Natural killer cell (primary cell): ENCODE measurements around the gene ZC3H4. TPM values are rescaled to one million over a fixed set of nuclear protein-coding genes. Genes with fewer than 3 reads are reported as not detected.

Experiments used
- ATAC-seq, 3 donors: fragments of 150-1000 bp in 2 of 3; fragments of 200-7000 bp in 1 of 3; cut with Tn5 transposase; 1 replicate in 1 of 3; 2 replicates in 2 of 3; pipeline ENCODE4 v1.10.0; 2021; ENCODE audit warnings: mild to moderate bottlenecking in 2 of 3, moderate library complexity in 2 of 3
- DNase-seq, 2 donors: peaks; one replicate each; pipeline versions ENCODE4 v3.0.0 to v3.0.0-alpha.2; 2013 to 2021; ENCODE audit warnings: mixed read lengths in 1 of 2
- H3K27ac ChIP-seq: one replicate; pipeline ENCODE4 v1.5.1; 2013; ENCODE audit warnings: mild to moderate bottlenecking, low read length
- H3K27me3 ChIP-seq: one replicate; pipeline ENCODE4 v1.6.1; 2013; ENCODE audit warnings: low read length; ENCODE audit not compliant: control insufficient read depth, insufficient read depth
- H3K36me3 ChIP-seq: one replicate; pipeline ENCODE4 v1.6.1; 2013; ENCODE audit warnings: low read length; ENCODE audit not compliant: control insufficient read depth, insufficient read depth
- H3K4me1 ChIP-seq: one replicate; pipeline ENCODE4 v1.6.1; 2013; ENCODE audit warnings: low read length; ENCODE audit not compliant: control insufficient read depth, insufficient read depth
- H3K4me3 ChIP-seq: one replicate; pipeline ENCODE4 v1.5.1; 2013; ENCODE audit warnings: low read length
- H3K9me3 ChIP-seq: one replicate; pipeline ENCODE4 v1.6.1; 2013; ENCODE audit warnings: low read length; ENCODE audit not compliant: control insufficient read depth, insufficient read depth
- H3K27ac Mint-ChIP-seq, 2 donors: one replicate each; pipeline ENCODE4 v1.8.0; 2022; ENCODE audit warnings: mild to moderate bottlenecking in 2 of 2, mixed read lengths in 2 of 2, moderate library complexity in 1 of 2
- H3K27me3 Mint-ChIP-seq, 2 donors: one replicate each; pipeline ENCODE4 v1.8.0; 2022; ENCODE audit warnings: low read depth in 2 of 2, mixed read lengths in 2 of 2
- H3K36me3 Mint-ChIP-seq: one replicate; pipeline ENCODE4 v1.8.0; 2022; ENCODE audit warnings: mixed read lengths
- H3K4me1 Mint-ChIP-seq, 2 donors: one replicate each; pipeline ENCODE4 v1.8.0; 2022; ENCODE audit warnings: mixed read lengths in 2 of 2
- H3K4me3 Mint-ChIP-seq: one replicate; pipeline ENCODE4 v1.8.0; 2022; ENCODE audit warnings: mild to moderate bottlenecking, moderate library complexity, mixed read lengths
- H3K9me3 Mint-ChIP-seq, 2 donors: one replicate each; pipeline ENCODE4 v1.8.0; 2022; ENCODE audit warnings: mixed read lengths in 2 of 2
- WGBS: methylation state at CpG from one replicate; pipeline ENCODE4 v1.1.7; 2013; ENCODE audit warnings: missing lambda C conversion rate; ENCODE audit not compliant: insufficient coverage; 5-methylcytosine and 5-hydroxymethylcytosine counted together
- intact Hi-C: fragments of 100-400 bp; cut with micrococcal nuclease; formaldehyde crosslinking; loops from one replicate; pipeline ENCODE4 v1.14.2; 2022
- total RNA-seq, 4 donors: library from RNA; stranded (reverse); fragments of 120-200 nt in 1 of 4; gene quantifications; one replicate each; pipeline versions ENCODE4 v1.2.3 to v1.2.4, GENCODE V29; 2013 to 2022
- TF ChIP-seq, protein P1 (sequence below): fragments of 200-600 bp; IDR thresholded peaks from one replicate; pipeline ENCODE4 v1.8.0; 2022; ENCODE audit warnings: antibody characterized with exemption

The ZC3H4 gene
- total RNA-seq, 3 donors from 2014 or later (not counting 1 experiment from before 2014, with no cell fraction given) = 71.2 to 75.3 (median 73.3) TPM

GRCh38 chr19:47120470-47121067 is 7.0 kb upstream of the ZC3H4 start:
- no peaks in the 10 kb centered on the region for H3K4me1 Mint-ChIP-seq
- TF ChIP-seq, protein P1, sequence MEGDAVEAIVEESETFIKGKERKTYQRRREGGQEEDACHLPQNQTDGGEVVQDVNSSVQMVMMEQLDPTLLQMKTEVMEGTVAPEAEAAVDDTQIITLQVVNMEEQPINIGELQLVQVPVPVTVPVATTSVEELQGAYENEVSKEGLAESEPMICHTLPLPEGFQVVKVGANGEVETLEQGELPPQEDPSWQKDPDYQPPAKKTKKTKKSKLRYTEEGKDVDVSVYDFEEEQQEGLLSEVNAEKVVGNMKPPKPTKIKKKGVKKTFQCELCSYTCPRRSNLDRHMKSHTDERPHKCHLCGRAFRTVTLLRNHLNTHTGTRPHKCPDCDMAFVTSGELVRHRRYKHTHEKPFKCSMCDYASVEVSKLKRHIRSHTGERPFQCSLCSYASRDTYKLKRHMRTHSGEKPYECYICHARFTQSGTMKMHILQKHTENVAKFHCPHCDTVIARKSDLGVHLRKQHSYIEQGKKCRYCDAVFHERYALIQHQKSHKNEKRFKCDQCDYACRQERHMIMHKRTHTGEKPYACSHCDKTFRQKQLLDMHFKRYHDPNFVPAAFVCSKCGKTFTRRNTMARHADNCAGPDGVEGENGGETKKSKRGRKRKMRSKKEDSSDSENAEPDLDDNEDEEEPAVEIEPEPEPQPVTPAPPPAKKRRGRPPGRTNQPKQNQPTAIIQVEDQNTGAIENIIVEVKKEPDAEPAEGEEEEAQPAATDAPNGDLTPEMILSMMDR = no peak
- intact Hi-C loops = no loop called here
- no peak overlapping the region for H3K4me3 Mint-ChIP-seq
- Histone ChIP-seq H3K27me3 (no peaks in the 10 kb centered on the region), H3K4me1 (no peaks in the 10 kb centered on the region), H3K9me3 (no peaks in the 10 kb centered on the region), H3K4me3 (no peak overlapping the region), H3K36me3 (no peaks in the 10 kb centered on the region), H3K27ac (no peak overlapping the region)
- no peaks in the 10 kb centered on the region for H3K27me3 Mint-ChIP-seq
- 95% methylated on average over 6 of the region's 6 CpGs for WGBS
- ATAC-seq (no peak), DNase-seq (no peak)
- H3K36me3 Mint-ChIP-seq = no peaks in the 10 kb centered on the region
- no peak overlapping the region for H3K27ac Mint-ChIP-seq
- H3K9me3 Mint-ChIP-seq = no peaks in the 10 kb centered on the region

DNA sequence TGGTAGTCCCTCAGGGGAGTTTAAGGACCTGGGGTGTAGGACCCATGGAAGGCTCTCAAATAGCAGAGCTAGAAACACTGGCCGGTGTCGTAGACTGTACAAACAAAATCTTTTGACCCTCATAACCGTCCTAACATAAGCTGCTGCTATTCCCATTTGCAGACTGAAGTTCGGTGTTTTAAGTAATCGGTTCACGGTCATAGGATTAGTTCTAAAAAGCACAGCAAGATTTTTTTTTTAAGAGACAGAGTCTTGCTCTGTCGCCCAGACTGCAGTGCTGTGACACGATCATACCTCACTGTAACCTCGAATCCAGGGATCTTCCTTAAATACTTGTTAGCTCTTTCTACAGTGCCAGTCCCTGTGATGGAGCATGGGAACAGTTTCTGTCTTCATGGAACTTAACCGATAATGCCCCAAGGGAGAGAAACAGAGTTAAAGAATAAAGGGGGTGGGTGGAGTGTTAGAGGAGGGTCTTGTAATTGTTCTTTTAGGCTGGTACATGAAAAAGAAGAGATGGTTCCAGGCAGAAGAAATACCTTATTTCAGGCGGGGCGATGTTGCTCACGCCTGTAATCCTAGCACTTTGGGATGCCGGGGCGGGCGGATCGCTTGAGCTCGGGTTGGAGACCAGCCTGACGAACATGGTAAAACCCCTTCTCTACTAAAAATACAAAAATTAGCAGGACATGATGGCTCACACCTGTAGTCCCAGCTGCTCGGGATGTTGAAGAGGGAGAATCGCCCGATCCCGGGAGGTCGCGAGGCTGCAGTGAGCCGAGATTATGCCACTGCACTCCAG is 475 bp upstream of the ZC3H4 start:
- Mint-ChIP-seq H3K27ac (peak overlapping the region; percentile 99 to 100), H3K4me3 (peak overlapping the region; percentile 99), H3K4me1 (peaks cover 39 to 40% of the 10 kb centered on the region in 2 donors), H3K27me3 (peaks cover 0 to 4% of the 10 kb centered on the region in 2 donors), H3K36me3 (no peaks in the 10 kb centered on the region), H3K9me3 (no peaks in the 10 kb centered on the region)
- peak overlapping the region; percentile 98 for H3K27ac ChIP-seq
- DNase-seq = no peak
- no peaks in the 10 kb centered on the region for H3K9me3 ChIP-seq
- WGBS = 69% methylated on average over 26 of the region's 26 CpGs
- H3K27me3 ChIP-seq = no peaks in the 10 kb centered on the region
- H3K4me3 ChIP-seq = peak overlapping the region; percentile 83
- peaks cover 13% of the 10 kb centered on the region for H3K4me1 ChIP-seq
- peaks cover 3% of the 10 kb centered on the region for H3K36me3 ChIP-seq
- TF ChIP-seq, protein P1 = no peak
- intact Hi-C loops = loop anchor here (1.0 to 5.0 kb wide), 5 partner anchors 17 to 512 kb away; partner anchors contain the start of genes ARHGAP35, CALM3 and SAE1
- no peak for ATAC-seq

GRCh38 chr19:47112166-47112996 is 1.2 kb downstream of the ZC3H4 start:
- Mint-ChIP-seq H3K27ac (peak overlapping the region; percentile 99 to 100), H3K27me3 (peaks cover 0 to 4% of the 10 kb centered on the region in 2 donors), H3K4me3 (peak overlapping the region; percentile 99), H3K9me3 (no peaks in the 10 kb centered on the region), H3K4me1 (peaks cover 54 to 57% of the 10 kb centered on the region in 2 donors), H3K36me3 (no peaks in the 10 kb centered on the region)
- H3K9me3 ChIP-seq = no peaks in the 10 kb centered on the region
- H3K36me3 ChIP-seq = peaks cover 3% of the 10 kb centered on the region
- ATAC-seq (peak; percentile 23 to 38 (median 27)), DNase-seq (peak; percentile 77 to 95)
- H3K4me1 ChIP-seq = peaks cover 22% of the 10 kb centered on the region
- TF ChIP-seq, protein P1 = no peak
- under 1% methylated on average over 74 of the region's 85 CpGs for WGBS
- peak overlapping the region; percentile 83 for H3K4me3 ChIP-seq
- no peaks in the 10 kb centered on the region for H3K27me3 ChIP-seq
- peak overlapping the region; percentile 98 for H3K27ac ChIP-seq
- intact Hi-C loops = loop anchor here (2.0 to 5.0 kb wide), 4 partner anchors 18 to 510 kb away; partner anchors contain the start of genes CALM3 and SAE1
